Bronchial epithelial cell (primary cell): Measurements from ENCODE around the gene ABCC9. TPM values are rescaled to one million over a fixed set of nuclear protein-coding genes. Genes with fewer than 3 reads are reported as not detected.
"Not testable (repeated sequence)": the region's sequence is repeated elsewhere in the genome, so short reads cannot be mapped to it uniquely, and the experiment has no call there.

Experiments
- DNase-seq: peaks from one replicate; pipeline ENCODE4 v3.0.0-alpha.2; 2010; ENCODE audit warnings: low read depth
- FAIRE-seq: peaks from 2 replicates; lab custom pipeline; 2011; peaks lifted over from hg19 to GRCh38; lab: Jason Lieb, UNC
- H3K27me3 ChIP-seq: 2 replicates; pipeline ENCODE4 v1.5.1; 2011; ENCODE audit warnings: low read length; ENCODE audit not compliant: control insufficient read depth, insufficient read depth
- H3K36me3 ChIP-seq: 2 replicates; pipeline ENCODE4 v1.5.1; 2011; ENCODE audit warnings: low read length; ENCODE audit not compliant: control insufficient read depth, insufficient read depth
- H3K4me3 ChIP-seq: 2 replicates; pipeline ENCODE4 v1.5.1; 2011; ENCODE audit warnings: mild to moderate bottlenecking, low read depth, low read length, control low read depth
- CTCF ChIP-seq: IDR thresholded peaks from 2 replicates; pipeline ENCODE4 v1.5.1; 2011; ENCODE audit warnings: mild to moderate bottlenecking, moderate library complexity, low read length, control low read depth, inconsistent platforms; ENCODE audit not compliant: insufficient read depth, severe bottlenecking
- total RNA-seq: library from RNA; depleted of rRNA; stranded (reverse); fragments of >200 nt; gene quantifications from 2 replicates; pipeline ENCODE4 v1.2.1, GENCODE V29; 2014

ABCC9 gene
- total RNA-seq, 1 donor from 2014 or later = 0.79 TPM

DNA sequence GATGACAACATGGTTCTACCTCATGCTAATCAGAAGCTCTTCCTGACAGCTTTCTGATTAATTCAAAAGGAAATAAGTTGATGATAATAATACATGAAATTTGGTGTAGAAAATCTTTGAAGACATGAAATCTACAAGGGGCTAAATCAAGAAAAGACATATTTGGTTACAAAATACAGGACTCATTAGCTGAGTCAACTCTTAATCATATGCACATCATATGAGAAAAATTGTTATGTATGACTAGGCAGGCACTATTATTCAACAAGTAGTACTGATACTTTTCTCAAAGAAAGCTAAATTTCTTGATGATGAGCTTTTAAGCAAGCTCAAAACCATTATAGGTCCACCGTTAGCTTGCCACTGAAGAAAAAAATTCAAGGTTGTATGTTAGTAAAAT lies 7.1 kb downstream of the ABCC9 start:
- FAIRE-seq (no peak), DNase-seq (peak; percentile 92)
- H3K36me3 ChIP-seq = no peaks in the 10 kb centered on the region
- TF ChIP-seq CTCF = no peak
- H3K27me3 ChIP-seq = no peaks in the 10 kb centered on the region
- H3K4me3 ChIP-seq = no peak overlapping the region

DNA sequence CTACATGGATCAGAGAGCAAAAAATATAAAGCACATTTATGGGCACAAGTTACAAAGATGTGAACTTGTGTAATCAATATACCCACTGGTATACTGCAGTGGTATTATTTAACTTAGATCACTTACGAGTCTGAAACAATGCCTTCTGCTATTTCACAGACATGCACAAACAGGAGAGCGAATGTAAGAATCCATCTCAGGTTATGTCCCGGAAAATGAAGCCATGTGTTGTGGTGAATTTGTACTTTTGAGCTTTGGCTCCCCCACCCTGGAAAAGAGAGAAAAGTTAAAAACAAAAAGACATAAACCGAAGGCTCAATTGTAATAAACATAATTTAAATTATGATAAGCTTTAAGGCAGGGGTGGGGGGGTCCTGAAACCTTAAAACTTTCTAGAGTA lies 7.6 kb downstream of the ABCC9 start:
- FAIRE-seq (no peak), DNase-seq (peak; percentile 81)
- TF ChIP-seq CTCF = no peak
- Histone ChIP-seq H3K4me3 (no peak overlapping the region), H3K27me3 (no peaks in the 10 kb centered on the region), H3K36me3 (no peaks in the 10 kb centered on the region)

DNA sequence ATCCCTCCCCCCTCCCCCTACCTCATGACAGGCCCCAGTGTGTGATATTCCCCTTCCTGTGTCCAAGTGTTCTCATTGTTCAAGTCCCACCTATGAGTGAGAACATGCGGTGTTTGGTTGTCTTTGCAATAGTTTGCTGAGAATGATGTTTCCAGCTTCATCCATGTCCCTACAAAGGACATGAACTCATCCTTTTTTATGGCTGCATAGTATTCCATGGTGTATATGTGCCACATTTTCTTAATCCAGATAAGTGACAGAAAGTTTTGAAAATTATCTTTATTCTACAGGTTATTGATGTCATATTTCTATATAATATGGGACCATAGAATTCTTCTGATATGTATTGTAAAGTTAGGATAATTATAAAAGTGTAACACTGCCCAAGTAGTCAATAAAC lies 11.3 kb downstream of the ABCC9 start:
- FAIRE-seq, H3K36me3 ChIP-seq, H3K27me3 ChIP-seq, DNase-seq, H3K4me3 ChIP-seq: not testable (repeated sequence)

GRCh38 chr12:21925296-21925913 lies 15.8 kb downstream of the ABCC9 start:
- H3K36me3 ChIP-seq = no peaks in the 10 kb centered on the region
- no peaks in the 10 kb centered on the region for H3K27me3 ChIP-seq
- FAIRE-seq (no peak), DNase-seq (no peak)
- H3K4me3 ChIP-seq = no peak overlapping the region
- TF ChIP-seq CTCF = no peak

GRCh38 chr12:21921436-21921835 lies 19.8 kb downstream of the ABCC9 start:
- FAIRE-seq (no peak), DNase-seq (no peak)
- no peaks in the 10 kb centered on the region for H3K27me3 ChIP-seq
- TF ChIP-seq CTCF = no peak
- no peaks in the 10 kb centered on the region for H3K36me3 ChIP-seq
- H3K4me3 ChIP-seq = no peak overlapping the region

- FAIRE-seq = no peak
- TF ChIP-seq CTCF = no peak
- no peak overlapping the region for H3K4me3 ChIP-seq
Measured at GRCh38 chr12:21918456-21918855, 22.8 kb downstream of the ABCC9 start.

More at GRCh38 chr12:21918456-21918855, 22.8 kb downstream of the ABCC9 start:
- Histone ChIP-seq H3K27me3 (no peaks in the 10 kb centered on the region), H3K36me3 (no peaks in the 10 kb centered on the region)
- DNase-seq = no peak
